ENCODE measurements around the gene DDX47.

- TF ChIP-seq, protein P1, sequence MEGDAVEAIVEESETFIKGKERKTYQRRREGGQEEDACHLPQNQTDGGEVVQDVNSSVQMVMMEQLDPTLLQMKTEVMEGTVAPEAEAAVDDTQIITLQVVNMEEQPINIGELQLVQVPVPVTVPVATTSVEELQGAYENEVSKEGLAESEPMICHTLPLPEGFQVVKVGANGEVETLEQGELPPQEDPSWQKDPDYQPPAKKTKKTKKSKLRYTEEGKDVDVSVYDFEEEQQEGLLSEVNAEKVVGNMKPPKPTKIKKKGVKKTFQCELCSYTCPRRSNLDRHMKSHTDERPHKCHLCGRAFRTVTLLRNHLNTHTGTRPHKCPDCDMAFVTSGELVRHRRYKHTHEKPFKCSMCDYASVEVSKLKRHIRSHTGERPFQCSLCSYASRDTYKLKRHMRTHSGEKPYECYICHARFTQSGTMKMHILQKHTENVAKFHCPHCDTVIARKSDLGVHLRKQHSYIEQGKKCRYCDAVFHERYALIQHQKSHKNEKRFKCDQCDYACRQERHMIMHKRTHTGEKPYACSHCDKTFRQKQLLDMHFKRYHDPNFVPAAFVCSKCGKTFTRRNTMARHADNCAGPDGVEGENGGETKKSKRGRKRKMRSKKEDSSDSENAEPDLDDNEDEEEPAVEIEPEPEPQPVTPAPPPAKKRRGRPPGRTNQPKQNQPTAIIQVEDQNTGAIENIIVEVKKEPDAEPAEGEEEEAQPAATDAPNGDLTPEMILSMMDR (IDR thresholded peaks at IDR 0.05; ENCODE audit: low read length) = no peak
- no peak for TF ChIP-seq EZH2 (IDR thresholded peaks at IDR 0.05; ENCODE audit: borderline replicate concordance, low read length)
Observed at GRCh38 chr12:12819752-12820311, 6.7 kb downstream of the DDX47 start.

Data from OCI-LY1 (cell line).